Central memory CD8-positive, alpha-beta T cell (primary cell): ENCODE results near the gene RGS11.
A peak's percentile ranks its signal among the peaks of the same experiment; 100 is the strongest.

Source experiments
- ATAC-seq: fragments of 150-1000 bp; cut with Tn5 transposase; replicated peaks from 2 replicates; pipeline ENCODE4 v1.10.0; 2022; ENCODE audit warnings: mild to moderate bottlenecking, moderate FRiP score, moderate number of reproducible peaks; ENCODE audit not compliant: poor library complexity, severe bottlenecking; ENCODE audit errors: extremely low read depth
- DNase-seq, 2 donors: peaks; one replicate each; pipeline ENCODE4 v3.0.0; 2021; ENCODE audit warnings: low spot score in 2 of 2
- H3K27ac Mint-ChIP-seq: one replicate; pipeline ENCODE4 v1.8.0; 2022; ENCODE audit warnings: low read depth, mild to moderate bottlenecking, moderate library complexity, mixed read lengths
- H3K27me3 Mint-ChIP-seq: one replicate; pipeline ENCODE4 v1.8.0; 2022; ENCODE audit warnings: mixed read lengths
- H3K36me3 Mint-ChIP-seq: one replicate; pipeline ENCODE4 v1.8.0; 2022; ENCODE audit warnings: mild to moderate bottlenecking, moderate library complexity, mixed read lengths; ENCODE audit not compliant: insufficient read depth
- H3K4me1 Mint-ChIP-seq: one replicate; pipeline ENCODE4 v1.8.0; 2022; ENCODE audit warnings: mixed read lengths
- H3K4me3 Mint-ChIP-seq: one replicate; pipeline ENCODE4 v1.8.0; 2022; ENCODE audit warnings: mild to moderate bottlenecking, moderate library complexity, mixed read lengths
- H3K9me3 Mint-ChIP-seq: one replicate; pipeline ENCODE4 v1.8.0; 2022; ENCODE audit warnings: mixed read lengths

RGS11 gene

GRCh38 chr16:309476-309875 lies 33.7 kb upstream of the RGS11 start:
- ATAC-seq, result peak; percentile 52
- peaks cover 30% of the 10 kb centered on the region for H3K4me1 Mint-ChIP-seq
- no peak for DNase-seq
- no peak overlapping the region for H3K4me3 Mint-ChIP-seq
- peak overlapping the region; percentile 74 for H3K27ac Mint-ChIP-seq
- peaks cover 26% of the 10 kb centered on the region for H3K36me3 Mint-ChIP-seq
- H3K9me3 Mint-ChIP-seq, result no peaks in the 10 kb centered on the region
- no peaks in the 10 kb centered on the region for H3K27me3 Mint-ChIP-seq

- H3K4me3 Mint-ChIP-seq, result no peak overlapping the region
- no peaks in the 10 kb centered on the region for H3K9me3 Mint-ChIP-seq
- H3K36me3 Mint-ChIP-seq, result peaks cover 30% of the 10 kb centered on the region
- H3K4me1 Mint-ChIP-seq, result peaks cover 29% of the 10 kb centered on the region
- peak overlapping the region; percentile 74 for H3K27ac Mint-ChIP-seq
- DNase-seq (no peak), ATAC-seq (peak; percentile 19)
- no peaks in the 10 kb centered on the region for H3K27me3 Mint-ChIP-seq
Measured at GRCh38 chr16:307691-308312, 32.1 kb upstream of the RGS11 start.

GRCh38 chr16:306911-307370 lies 31.2 kb upstream of the RGS11 start:
- ATAC-seq (no peak), DNase-seq (no peak)
- Mint-ChIP-seq H3K27ac (peak overlapping the region; percentile 64), H3K9me3 (no peaks in the 10 kb centered on the region), H3K27me3 (no peaks in the 10 kb centered on the region), H3K36me3 (peaks cover 35% of the 10 kb centered on the region), H3K4me3 (no peak overlapping the region), H3K4me1 (peaks cover 29% of the 10 kb centered on the region)

- DNase-seq, result no peak
- H3K4me1 Mint-ChIP-seq, result peaks cover 29% of the 10 kb centered on the region
- peak overlapping the region; percentile 64 for H3K27ac Mint-ChIP-seq
- ATAC-seq, result no peak
- H3K27me3 Mint-ChIP-seq, result no peaks in the 10 kb centered on the region
- H3K9me3 Mint-ChIP-seq, result no peaks in the 10 kb centered on the region
- H3K4me3 Mint-ChIP-seq, result no peak overlapping the region
- peaks cover 35% of the 10 kb centered on the region for H3K36me3 Mint-ChIP-seq
Measured at GRCh38 chr16:305916-306626, 30.3 kb upstream of the RGS11 start.

GRCh38 chr16:303760-304505 lies 28.2 kb upstream of the RGS11 start:
- Mint-ChIP-seq H3K9me3 (no peaks in the 10 kb centered on the region), H3K27me3 (no peaks in the 10 kb centered on the region), H3K36me3 (peaks cover 41% of the 10 kb centered on the region), H3K27ac (no peak overlapping the region), H3K4me3 (no peak overlapping the region), H3K4me1 (peaks cover 23% of the 10 kb centered on the region)
- ATAC-seq (no peak), DNase-seq (no peak)

- Mint-ChIP-seq H3K4me1 (peaks cover 5% of the 10 kb centered on the region), H3K9me3 (no peaks in the 10 kb centered on the region), H3K27ac (no peak overlapping the region), H3K27me3 (no peaks in the 10 kb centered on the region), H3K4me3 (no peak overlapping the region), H3K36me3 (peaks cover 38% of the 10 kb centered on the region)
- ATAC-seq (no peak), DNase-seq (no peak)
Measured at GRCh38 chr16:301950-302349, 26.2 kb upstream of the RGS11 start.

- ATAC-seq (no peak), DNase-seq (no peak)
- Mint-ChIP-seq H3K4me3 (no peak overlapping the region), H3K4me1 (no peaks in the 10 kb centered on the region), H3K9me3 (no peaks in the 10 kb centered on the region), H3K27ac (no peak overlapping the region), H3K27me3 (no peaks in the 10 kb centered on the region), H3K36me3 (peaks cover 35% of the 10 kb centered on the region)
Measured at GRCh38 chr16:301235-301634, 25.5 kb upstream of the RGS11 start.

- H3K4me1 Mint-ChIP-seq, result no peaks in the 10 kb centered on the region
- ATAC-seq, result no peak
- no peaks in the 10 kb centered on the region for H3K9me3 Mint-ChIP-seq
- H3K27me3 Mint-ChIP-seq, result no peaks in the 10 kb centered on the region
- DNase-seq, result no peak
- no peak overlapping the region for H3K4me3 Mint-ChIP-seq
- H3K36me3 Mint-ChIP-seq, result peaks cover 28% of the 10 kb centered on the region
- H3K27ac Mint-ChIP-seq, result no peak overlapping the region
Measured at GRCh38 chr16:297832-298231, 22.1 kb upstream of the RGS11 start.

GRCh38 chr16:296806-297510 lies 21.2 kb upstream of the RGS11 start:
- Mint-ChIP-seq H3K27me3 (no peaks in the 10 kb centered on the region), H3K27ac (no peak overlapping the region), H3K4me3 (no peak overlapping the region), H3K36me3 (peaks cover 25% of the 10 kb centered on the region), H3K4me1 (no peaks in the 10 kb centered on the region), H3K9me3 (no peaks in the 10 kb centered on the region)
- DNase-seq, result no peak
- no peak for ATAC-seq

- H3K4me1 Mint-ChIP-seq, result no peaks in the 10 kb centered on the region
- H3K9me3 Mint-ChIP-seq, result no peaks in the 10 kb centered on the region
- no peak overlapping the region for H3K27ac Mint-ChIP-seq
- no peaks in the 10 kb centered on the region for H3K27me3 Mint-ChIP-seq
- DNase-seq (no peak), ATAC-seq (no peak)
- H3K36me3 Mint-ChIP-seq, result peaks cover 27% of the 10 kb centered on the region
- H3K4me3 Mint-ChIP-seq, result no peak overlapping the region
Measured at GRCh38 chr16:296276-296675, 20.5 kb upstream of the RGS11 start.

GRCh38 chr16:293043-293775 lies 17.5 kb upstream of the RGS11 start:
- Mint-ChIP-seq H3K36me3 (peaks cover 27% of the 10 kb centered on the region), H3K27ac (no peak overlapping the region), H3K4me1 (no peaks in the 10 kb centered on the region), H3K27me3 (no peaks in the 10 kb centered on the region), H3K9me3 (no peaks in the 10 kb centered on the region), H3K4me3 (no peak overlapping the region)
- DNase-seq (no peak), ATAC-seq (no peak)

GRCh38 chr16:291539-291938 lies 15.8 kb upstream of the RGS11 start:
- H3K27me3 Mint-ChIP-seq, result no peaks in the 10 kb centered on the region
- H3K27ac Mint-ChIP-seq, result no peak overlapping the region
- DNase-seq (no peak), ATAC-seq (no peak)
- H3K4me1 Mint-ChIP-seq, result no peaks in the 10 kb centered on the region
- no peaks in the 10 kb centered on the region for H3K9me3 Mint-ChIP-seq
- peaks cover 27% of the 10 kb centered on the region for H3K36me3 Mint-ChIP-seq
- no peak overlapping the region for H3K4me3 Mint-ChIP-seq
